SK-N-SH (cell line): ENCODE data around the gene C12orf56. TPM values are rescaled to one million over a fixed set of nuclear protein-coding genes. Genes with fewer than 3 reads are reported as not detected.

Source experiments
- CTCF ChIA-PET: fragments of 300-600, 350-600 bp; formaldehyde crosslinking; extraction: SDS; loops from one replicate; lab custom pipeline; 2021; lab: Yijun Ruan, JAX
- POLR2A ChIA-PET: fragments of 350-600 bp; sonication (Branson Sonifier 250); formaldehyde crosslinking; extraction: SDS; loops from one replicate; lab custom pipeline; 2020; ENCODE audit warnings: antibody characterized with exemption, inconsistent platforms; lab: Yijun Ruan, JAX
- DNase-seq: peaks from one replicate; pipeline ENCODE4 v3.0.0; 2012
- H2AFZ ChIP-seq: fragments of 200-600 bp; sonication (generic); 2 replicates; pipeline ENCODE4 v1.8.1; 2016; ENCODE audit warnings: antibody characterized with exemption, mild to moderate bottlenecking, low read depth
- H3F3A ChIP-seq: fragments of 200-600 bp; sonication (generic); replicated peaks from 2 replicates; pipeline ENCODE3; 2016; ENCODE audit warnings: antibody characterized with exemption, mild to moderate bottlenecking; ENCODE audit not compliant: insufficient read depth
- H3K27ac ChIP-seq, 2 experiments: fragments of 200-500 bp in 1 of 2; fragments of 200-600 bp in 1 of 2; sonication (Bioruptor generic) in 1 of 2; sonication (generic), shearing (Covaris generic) in 1 of 2; 2 replicates each; pipeline versions ENCODE4 v1.5.1 to v1.6.1; 2014 to 2016; ENCODE audit warnings: low read depth in 2 of 2, inconsistent platforms in 1 of 2, low read length in 1 of 2, mild to moderate bottlenecking in 1 of 2, mixed read lengths in 1 of 2
- H3K27me3 ChIP-seq: fragments of 200-600 bp; sonication (generic), shearing (Covaris generic); 2 replicates; pipeline ENCODE4 v1.6.1; 2016; ENCODE audit warnings: mixed run types; ENCODE audit not compliant: insufficient read depth
- H3K36me3 ChIP-seq, 2 experiments: fragments of 200-500 bp in 1 of 2; fragments of 200-600 bp in 1 of 2; sonication (Bioruptor generic) in 1 of 2; sonication (generic) in 1 of 2; replicated peaks in 1 of 2; 2 replicates each; pipeline versions ENCODE3 to v1.5.1; 2014 to 2016; ENCODE audit warnings: low read length in 1 of 2, mild to moderate bottlenecking in 1 of 2; ENCODE audit not compliant: insufficient read depth in 2 of 2, control insufficient read depth in 1 of 2
- H3K4me1 ChIP-seq, 2 experiments: fragments of 200-500 bp in 1 of 2; fragments of 200-600 bp in 1 of 2; sonication (Bioruptor generic) in 1 of 2; sonication (generic), shearing (Covaris generic) in 1 of 2; 2 replicates each; pipeline versions ENCODE4 v1.5.1 to v1.6.1; 2014 to 2016; ENCODE audit warnings: low read depth in 1 of 2, low read length in 1 of 2, mixed run types in 1 of 2; ENCODE audit not compliant: insufficient read depth in 2 of 2, control insufficient read depth in 1 of 2
- H3K4me2 ChIP-seq: fragments of 200-600 bp; sonication (generic), shearing (Covaris generic); 2 replicates; pipeline ENCODE4 v1.6.1; 2017; ENCODE audit warnings: mixed run types
- H3K4me3 ChIP-seq, 2 experiments: fragments of 200-500 bp in 1 of 2; fragments of 200-600 bp in 1 of 2; sonication (Bioruptor generic) in 1 of 2; sonication (generic), shearing (Covaris generic) in 1 of 2; 2 replicates each; pipeline versions ENCODE4 v1.5.1 to v1.8.1; 2014 to 2016; ENCODE audit warnings: low read depth in 2 of 2, inconsistent platforms in 1 of 2, low read length in 1 of 2, mild to moderate bottlenecking in 1 of 2, mixed read lengths in 1 of 2, moderate library complexity in 1 of 2
- H3K79me2 ChIP-seq: fragments of 200-600 bp; sonication (generic); 2 replicates; pipeline ENCODE4 v1.8.1; 2017; ENCODE audit warnings: mild to moderate bottlenecking; ENCODE audit not compliant: insufficient read depth
- H3K9ac ChIP-seq: fragments of 200-600 bp; sonication (generic); 2 replicates; pipeline ENCODE4 v1.6.1; 2017; ENCODE audit warnings: mixed run types
- H3K9me2 ChIP-seq: fragments of 200-600 bp; sonication (generic); 2 replicates; pipeline ENCODE4 v1.6.1; 2017; ENCODE audit warnings: mixed run types
- H3K9me3 ChIP-seq: fragments of 200-600 bp; sonication (generic); 2 replicates; pipeline ENCODE4 v1.6.1; 2017; ENCODE audit warnings: mixed run types, mild to moderate bottlenecking, moderate library complexity
- H4K20me1 ChIP-seq: fragments of 200-600 bp; sonication (generic); 2 replicates; pipeline ENCODE4 v1.6.1; 2017; ENCODE audit warnings: mild to moderate bottlenecking, mixed run types; ENCODE audit not compliant: insufficient read depth
- CHD2 ChIP-seq: fragments of 150-350 bp; IDR thresholded peaks from 2 replicates; pipeline ENCODE4 v1.6.1; 2018; ENCODE audit warnings: low read length; ENCODE audit not compliant: partially characterized antibody
- ELF1 ChIP-seq: IDR thresholded peaks from 2 replicates; pipeline ENCODE4 v1.4.0; 2012
- EP300 ChIP-seq, 2 experiments: IDR thresholded peaks; 2 replicates each; pipeline versions ENCODE4 v1.4.0 to v1.6.1; 2012; ENCODE audit warnings: borderline replicate concordance in 1 of 2, low read depth in 1 of 2, low read length in 1 of 2
- EZH2phosphoT487 ChIP-seq: fragments of 200-600 bp; sonication (generic); IDR thresholded peaks from 2 replicates; pipeline ENCODE4 v1.6.1; 2017; ENCODE audit warnings: low read depth, mixed run types, mild to moderate bottlenecking, antibody characterized with exemption, moderate library complexity, borderline replicate concordance
- FOXJ3 ChIP-seq: sonication (generic); formaldehyde crosslinking; IDR thresholded peaks from 2 replicates; pipeline ENCODE4 v1.5.1; 2020; ENCODE audit warnings: mild to moderate bottlenecking, missing genetic modification reagents
- GABPA ChIP-seq: IDR thresholded peaks from 2 replicates; pipeline ENCODE4 v1.4.0; 2012; ENCODE audit warnings: low read depth, mild to moderate bottlenecking
- IRF3 ChIP-seq: fragments of 150-350 bp; IDR thresholded peaks from 2 replicates; pipeline ENCODE4 v1.6.1; 2016; ENCODE audit warnings: mild to moderate bottlenecking, low read depth, low read length
- JUND ChIP-seq: IDR thresholded peaks from 2 replicates; pipeline ENCODE4 v1.4.0; 2012
- MEF2A ChIP-seq: IDR thresholded peaks from 2 replicates; pipeline ENCODE4 v1.4.0; 2012; ENCODE audit warnings: low read depth, borderline replicate concordance
- NFIC ChIP-seq: IDR thresholded peaks from 2 replicates; pipeline ENCODE4 v1.4.0; 2012; ENCODE audit warnings: borderline replicate concordance
- POLR2AphosphoS5 ChIP-seq: IDR thresholded peaks from 2 replicates; pipeline ENCODE4 v1.6.1; 2012; ENCODE audit warnings: low read depth, low read length
- RCOR1 ChIP-seq: fragments of 150-350 bp; IDR thresholded peaks from 2 replicates; pipeline ENCODE4 v1.6.1; 2017; ENCODE audit warnings: antibody characterized with exemption, low read length
- REST ChIP-seq: IDR thresholded peaks from 2 replicates; pipeline ENCODE4 v1.6.1; 2012; ENCODE audit warnings: mild to moderate bottlenecking, low read depth, low read length, moderate library complexity
- RFX5 ChIP-seq: IDR thresholded peaks from 2 replicates; pipeline ENCODE4 v1.6.1; 2012; ENCODE audit warnings: mild to moderate bottlenecking, improper control_type of control experiment, low read length
- RXRA ChIP-seq: IDR thresholded peaks from 2 replicates; pipeline ENCODE4 v1.4.0; 2012; ENCODE audit warnings: low read depth, mild to moderate bottlenecking, borderline replicate concordance
- SIN3A ChIP-seq: IDR thresholded peaks from 2 replicates; pipeline ENCODE4 v1.6.1; 2012; ENCODE audit warnings: low read depth, mild to moderate bottlenecking, low read length, moderate library complexity, borderline replicate concordance
- SMC3 ChIP-seq: IDR thresholded peaks from 2 replicates; pipeline ENCODE4 v1.6.1; 2012; ENCODE audit warnings: low read depth, low read length, improper control_type of control experiment
- WGBS: methylation state at CpG from one replicate; pipeline ENCODE4 v1.1.6; 2017; ENCODE audit warnings: low lambda C conversion rate; 5-methylcytosine and 5-hydroxymethylcytosine counted together
- polyA plus RNA-seq, 3 experiments: library from polyadenylated mRNA; depleted of rRNA; stranded (reverse); fragments of >200 nt; gene quantifications; 2 replicates each; pipeline ENCODE4 v1.2.3, GENCODE V29; 2012

Gene C12orf56
- polyA plus RNA-seq, 1 of the 3 experiments (the other 2 are of a cell fraction) = not detected

DNA sequence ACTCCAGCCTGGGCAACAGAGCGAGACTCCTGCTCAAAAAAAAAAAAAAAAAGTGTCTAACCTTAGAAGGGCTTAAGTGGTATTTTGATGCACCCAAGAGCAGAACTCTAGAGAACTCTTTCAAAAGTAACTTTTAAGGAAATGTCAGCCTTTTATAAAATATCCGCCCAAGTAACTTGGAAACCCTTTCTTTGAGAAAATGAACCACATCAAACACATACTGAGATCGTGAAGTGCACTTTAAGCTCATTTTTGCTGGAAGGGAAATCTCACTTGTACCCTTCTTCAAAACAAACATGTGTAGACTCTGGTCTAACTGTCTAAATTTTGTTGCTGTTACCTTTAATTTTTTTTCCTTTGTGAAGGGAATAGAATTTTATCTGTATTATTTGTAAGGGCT is 5.5 kb downstream of the C12orf56 start:
- 93% methylated on average over 3 of the region's 3 CpGs for WGBS
- POLR2A ChIA-PET = no interaction called here

More for the DNA sequence above, 5.5 kb downstream of the C12orf56 start:
- Histone ChIP-seq H3F3A (no peaks in the 10 kb centered on the region), H3K4me2 (no peak overlapping the region), H3K79me2 (no peaks in the 10 kb centered on the region), H3K9ac (no peak overlapping the region), H3K27me3 (no peaks in the 10 kb centered on the region), H3K4me1 (no peaks in the 10 kb centered on the region)
- DNase-seq = no peak
- no peak for TF ChIP-seq JUND
- no peak for TF ChIP-seq RCOR1
- no peak for TF ChIP-seq GABPA
- TF ChIP-seq REST = no peak
- TF ChIP-seq SMC3 = no peak
- TF ChIP-seq MEF2A = no peak
- TF ChIP-seq EP300 (IDR thresholded peaks at IDR 0.05; ENCODE audit: borderline replicate concordance in 1 of 2, low read depth in 1 of 2, low read length in 1 of 2) = no peak
- TF ChIP-seq RXRA = no peak
- TF ChIP-seq CHD2 = no peak
- TF ChIP-seq IRF3 = no peak
- no peak for TF ChIP-seq ELF1
- no peak for TF ChIP-seq POLR2AphosphoS5
- TF ChIP-seq EZH2phosphoT487 = no peak
- no peak for TF ChIP-seq NFIC
- no peak for TF ChIP-seq SIN3A
- TF ChIP-seq RFX5 = no peak
- no peak for TF ChIP-seq FOXJ3
- TF ChIP-seq, all 33 proteins: peak for 0
- no peak overlapping the region for H3K27ac ChIP-seq
- no peaks in the 10 kb centered on the region for H3K36me3 ChIP-seq
- no peaks in the 10 kb centered on the region for H3K9me2 ChIP-seq
- CTCF ChIA-PET = no interaction called here
- H4K20me1 ChIP-seq = no peaks in the 10 kb centered on the region
- no peak overlapping the region for H2AFZ ChIP-seq
- H3K9me3 ChIP-seq = no peaks in the 10 kb centered on the region
- H3K4me3 ChIP-seq = no peak overlapping the region
